ENCODE measurements around the gene EMX1.

The EMX1 gene

DNA sequence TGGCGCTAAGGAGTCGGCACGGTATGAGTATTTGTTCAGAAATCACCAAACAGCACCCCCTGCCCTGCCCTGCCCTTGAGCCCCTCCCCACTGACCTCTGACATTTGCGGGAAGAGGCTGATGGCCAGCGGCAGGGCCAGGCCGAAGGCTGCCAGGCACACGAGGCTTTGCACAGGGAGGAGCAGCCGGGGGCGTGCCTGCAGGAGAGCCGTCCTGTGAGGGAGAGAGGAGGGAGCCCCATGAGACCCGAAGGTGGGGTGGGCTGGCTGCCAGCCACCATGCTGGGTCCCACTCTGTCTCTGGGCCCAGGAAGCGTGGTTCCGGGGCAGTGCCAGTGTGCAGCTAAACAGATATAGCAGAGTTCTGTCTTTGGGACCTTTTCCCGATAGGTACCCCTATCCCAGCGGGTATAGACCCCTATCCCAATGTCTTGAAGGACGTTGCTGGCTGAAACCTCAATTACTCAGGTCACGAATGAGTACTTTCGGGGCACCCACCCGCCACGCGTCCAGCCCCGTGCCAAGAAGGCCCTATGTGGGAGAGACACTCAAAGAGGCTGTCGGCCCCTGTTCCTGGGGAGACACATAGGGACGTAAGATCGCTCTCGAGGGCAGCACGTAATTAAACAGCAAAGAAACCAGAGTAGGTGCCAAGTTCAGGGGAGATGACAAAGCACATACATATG, 43.9 kb downstream of the EMX1 start:
- DNase-seq = no peak

DNA sequence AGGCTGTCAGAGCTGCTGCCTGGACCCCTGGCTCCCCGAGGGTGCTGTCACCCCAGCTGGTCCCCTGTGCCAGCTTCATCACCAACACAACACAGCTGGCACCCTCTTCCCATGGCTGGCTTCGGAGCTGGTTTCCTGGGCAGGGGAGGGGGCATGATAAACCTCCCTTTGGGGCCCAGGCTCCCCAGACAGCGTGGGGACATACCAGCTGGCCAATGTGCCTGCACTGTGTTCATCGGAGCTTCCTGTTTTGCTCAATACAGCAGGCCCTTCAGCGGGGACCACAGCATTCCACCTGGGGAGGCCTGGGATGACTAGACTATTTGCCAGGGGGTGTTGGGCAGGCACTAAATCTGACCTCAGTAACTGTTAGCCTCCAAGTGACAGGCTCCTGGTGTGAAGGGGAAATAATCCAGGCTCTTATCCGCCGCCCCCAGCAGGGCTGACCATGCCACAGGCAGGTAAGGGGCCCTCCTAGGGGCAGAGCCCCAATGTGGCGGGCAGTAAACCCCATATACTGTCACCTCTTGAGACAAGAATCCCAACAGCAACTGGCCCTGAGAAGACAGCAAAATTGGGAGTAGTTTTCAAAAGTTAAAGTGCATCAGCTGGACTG, 44.6 kb downstream of the EMX1 start:
- no peak for DNase-seq

GRCh38 chr2:72962911-72963310, 45.6 kb downstream of the EMX1 start:
- DNase-seq = no peak

GRCh38 chr2:72963423-72964145, 46.3 kb downstream of the EMX1 start:
- no peak for DNase-seq

DNA sequence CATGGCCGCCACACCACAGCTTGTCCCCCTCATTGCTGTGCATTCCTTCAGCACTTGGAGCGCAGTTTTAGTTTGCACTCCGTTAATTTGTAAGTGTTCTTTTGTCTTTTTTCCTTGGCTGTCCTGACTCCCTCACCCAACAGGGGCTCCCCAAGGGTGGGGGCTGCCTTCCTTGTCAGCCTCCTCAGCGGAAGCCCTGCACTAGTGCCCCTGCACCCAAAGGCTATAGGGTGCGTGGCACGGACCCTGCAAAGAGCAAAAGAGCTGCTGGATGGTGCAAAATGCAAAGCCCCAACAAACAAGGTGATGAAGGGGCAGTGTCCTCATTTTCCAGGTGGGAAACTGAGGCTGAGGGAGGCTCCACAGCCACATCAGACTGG, 46.8 kb downstream of the EMX1 start:
- DNase-seq = no peak

GRCh38 chr2:72965016-72965415, 47.7 kb downstream of the EMX1 start:
- no peak for DNase-seq

DNA sequence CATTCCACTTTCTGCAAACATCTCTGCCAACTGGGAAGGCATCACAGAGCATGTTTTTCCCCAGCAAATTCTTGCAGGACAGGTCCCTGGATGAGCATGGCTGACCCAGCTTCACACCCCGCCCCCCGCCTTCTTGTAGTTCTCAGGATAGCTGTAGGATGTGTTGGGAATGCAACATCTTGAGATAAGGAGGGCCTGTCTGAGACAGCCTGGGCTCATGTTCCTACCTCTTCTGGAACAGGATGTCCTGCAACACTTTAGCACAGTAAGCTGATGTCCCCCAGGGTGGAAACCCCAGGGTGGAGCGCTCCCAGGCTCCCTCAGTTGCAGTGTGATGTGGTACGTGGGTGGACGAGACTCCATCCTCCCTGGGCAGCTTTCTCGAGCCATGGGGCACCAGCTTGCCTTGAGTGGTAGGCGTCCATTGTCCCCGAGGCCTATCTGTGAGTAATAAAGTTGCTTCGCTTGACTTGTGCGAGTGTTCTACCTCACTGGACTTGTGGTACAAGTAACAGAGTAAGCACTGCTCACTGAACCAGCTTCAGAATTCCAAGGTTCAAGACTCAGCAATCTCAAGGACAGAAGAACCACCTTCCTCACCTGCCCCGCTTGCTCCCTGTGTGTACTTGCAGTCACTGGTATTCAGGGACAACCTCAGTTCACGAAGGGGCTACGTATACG, 48.6 kb downstream of the EMX1 start:
- no peak for DNase-seq

DNA sequence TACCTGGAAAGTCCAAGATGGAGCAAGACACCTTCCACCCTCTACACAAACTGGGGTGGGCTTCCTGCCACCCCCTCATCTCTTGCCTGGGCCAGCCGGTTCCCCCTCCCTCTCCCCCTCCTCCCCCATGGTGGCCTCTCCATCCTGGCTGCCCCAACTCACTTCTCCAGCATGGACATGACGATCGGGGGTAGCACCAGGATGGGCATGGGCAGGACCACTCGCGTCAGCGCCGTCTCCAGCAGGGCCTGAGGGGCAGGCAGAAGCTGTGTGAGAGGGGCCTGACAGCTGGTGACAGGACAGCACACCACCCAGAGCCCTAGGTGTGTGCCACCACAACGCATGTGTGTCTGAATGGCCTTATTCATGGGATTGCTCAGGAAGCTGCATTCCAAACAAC, 51.0 kb downstream of the EMX1 start:
- no peak for DNase-seq

- DNase-seq = no peak
These were observed 52.4 kb downstream of the EMX1 start for GRCh38 chr2:72969706-72970105.

- no peak for DNase-seq
These were observed 53.7 kb downstream of the EMX1 start for GRCh38 chr2:72971036-72971435.

GRCh38 chr2:72972352-72973136, 55.2 kb downstream of the EMX1 start:
- no peak for DNase-seq

- DNase-seq = no peak
These were observed 55.8 kb downstream of the EMX1 start for GRCh38 chr2:72973137-72973535.

DNA sequence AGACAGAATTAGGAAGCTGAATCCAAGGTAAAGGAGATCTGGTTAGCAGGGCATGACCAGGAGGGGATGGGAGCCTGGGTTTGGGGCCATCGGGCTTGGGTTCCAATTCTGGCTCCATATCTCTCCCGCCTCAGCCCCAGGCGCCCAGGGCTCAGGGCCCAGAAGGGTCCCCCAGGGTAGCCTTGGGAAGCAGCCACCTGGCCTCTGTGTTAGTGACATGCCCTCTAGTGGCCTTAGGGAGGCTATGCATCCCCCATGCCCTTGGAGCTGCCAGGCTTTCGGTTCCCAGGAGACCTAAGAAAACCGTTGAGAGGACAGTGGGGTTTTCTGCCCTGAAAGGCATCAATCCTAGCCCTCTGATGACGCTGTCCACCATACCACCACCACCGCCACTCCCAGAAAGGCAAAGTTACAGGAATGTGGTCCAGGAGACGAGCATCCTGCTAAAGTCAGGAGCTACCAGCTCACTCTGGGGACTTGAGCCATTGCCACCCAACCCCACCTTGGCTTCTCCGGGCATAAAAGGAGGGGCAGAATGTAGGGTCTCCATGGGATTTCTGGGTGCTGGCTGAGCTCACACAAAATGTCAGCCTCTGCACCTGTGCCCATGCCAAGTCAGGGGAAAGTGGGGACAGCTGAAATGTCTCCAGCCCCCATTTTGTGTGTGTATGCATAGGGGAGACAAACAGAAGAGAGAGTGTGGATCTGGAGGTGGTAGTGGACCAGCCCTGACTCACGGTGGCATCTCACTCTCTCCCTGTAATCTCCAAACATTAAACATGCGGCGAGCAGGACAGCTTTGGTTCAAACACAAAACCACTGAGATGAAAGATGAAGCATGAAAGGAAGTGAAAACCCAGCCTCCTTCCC, 56.5 kb downstream of the EMX1 start:
- no peak for DNase-seq

- DNase-seq = no peak
These were observed 57.1 kb downstream of the EMX1 start for GRCh38 chr2:72974436-72974754.

- DNase-seq = no peak
These were observed 57.7 kb downstream of the EMX1 start for GRCh38 chr2:72975017-72975416.

DNA sequence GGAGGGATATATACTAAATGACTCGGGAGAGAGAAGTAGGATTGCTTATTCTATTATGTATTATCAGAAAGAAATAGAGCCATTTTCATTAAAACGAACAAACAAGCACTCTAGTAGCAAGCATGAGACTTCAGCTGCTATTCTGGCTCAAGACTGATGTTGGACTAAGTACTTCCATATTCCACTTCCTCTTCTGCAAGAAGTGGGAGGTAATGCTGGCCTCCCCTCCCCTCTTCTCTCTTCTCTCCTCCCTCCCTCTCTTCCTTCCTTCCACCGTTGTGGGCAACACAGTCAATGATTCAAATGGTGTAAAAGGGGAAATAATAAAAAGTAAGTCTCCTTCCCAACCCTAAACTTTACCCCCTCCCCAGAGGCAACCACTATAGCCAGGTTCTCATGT, 62.6 kb downstream of the EMX1 start:
- no peak for DNase-seq

- DNase-seq = no peak
These were observed 63.4 kb downstream of the EMX1 start for GRCh38 chr2:72980535-72981217.

GRCh38 chr2:72981536-72981935, 64.2 kb downstream of the EMX1 start:
- no peak for DNase-seq

GRCh38 chr2:72982219-72982618, 64.9 kb downstream of the EMX1 start:
- no peak for DNase-seq

DNA sequence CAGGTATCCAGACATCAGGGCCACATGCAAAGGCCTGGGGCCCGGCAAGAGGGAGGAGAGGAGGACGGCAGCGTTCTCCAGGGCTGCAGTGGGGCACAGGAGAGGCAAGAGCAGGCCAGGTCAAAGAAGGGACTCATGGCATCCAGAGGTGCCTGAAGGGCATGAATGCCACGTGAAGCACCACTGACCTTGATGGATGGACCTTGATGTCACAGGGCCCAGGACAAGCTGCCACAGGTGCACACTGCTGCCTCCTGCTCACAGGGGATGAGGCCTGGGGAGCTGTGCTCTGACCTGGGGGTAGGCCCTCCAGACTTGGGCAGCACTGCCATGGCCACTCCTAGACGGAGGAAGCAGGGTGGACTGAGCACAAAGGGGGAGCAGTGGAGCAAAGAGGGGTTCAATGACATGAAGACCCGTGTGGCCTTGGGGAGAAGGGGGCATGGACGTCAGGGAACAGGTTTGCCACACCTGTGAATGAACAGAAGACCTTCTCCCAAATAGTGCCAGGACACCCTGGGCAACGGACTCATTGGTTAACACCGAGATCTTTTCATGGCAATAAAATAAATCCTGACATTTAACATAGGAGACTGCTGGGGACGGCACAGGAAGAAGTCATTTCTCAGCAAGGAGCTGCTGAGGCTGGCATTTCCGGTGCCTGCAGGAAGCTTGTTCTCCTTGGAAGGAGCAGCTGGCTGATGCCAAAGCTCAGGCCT, 65.6 kb downstream of the EMX1 start:
- no peak for DNase-seq
